ENCODE measurements around the gene NEDD8.
A peak's percentile ranks its signal among the peaks of the same experiment; 100 is the strongest.

NEDD8 gene

DNA sequence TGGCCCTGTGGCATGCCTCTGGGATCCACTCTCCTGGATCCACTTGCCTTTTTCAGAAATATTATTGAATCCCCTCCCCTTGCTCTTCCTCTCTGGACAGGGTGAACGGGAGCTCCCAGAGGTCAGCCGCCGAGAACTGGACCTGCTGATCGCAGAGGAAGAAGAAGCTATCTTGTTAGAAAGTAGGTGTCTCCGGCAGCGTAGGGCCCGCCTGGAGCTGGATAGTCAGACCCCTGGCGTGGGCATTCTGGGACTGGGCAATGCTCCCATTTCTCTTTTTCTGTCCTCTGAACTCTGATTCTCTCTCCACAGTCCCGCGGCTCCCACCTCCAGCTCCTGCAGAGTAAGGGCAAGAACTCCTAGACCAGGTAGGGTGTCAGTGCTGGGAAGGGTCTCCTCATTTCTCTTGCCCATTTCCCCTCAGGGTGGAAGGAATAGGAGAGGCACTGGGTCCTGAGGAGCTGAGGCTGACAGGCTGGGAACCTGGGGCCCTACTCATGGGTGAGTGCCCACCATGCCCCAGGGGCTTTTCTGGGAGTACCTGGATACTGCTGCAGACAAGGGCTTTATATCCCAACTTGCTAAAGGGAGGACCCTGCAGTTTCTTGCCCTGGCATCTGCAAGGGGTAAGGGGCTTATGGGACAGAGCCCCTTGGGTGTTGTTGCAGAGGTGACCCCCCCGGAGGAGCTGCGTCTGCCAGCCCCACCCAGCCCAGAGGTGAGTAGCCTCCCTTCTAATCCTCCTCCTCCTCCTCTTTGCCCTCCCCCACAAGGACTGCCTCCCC, 54.9 kb downstream of the NEDD8 start:
- DNase-seq = no peak

DNA sequence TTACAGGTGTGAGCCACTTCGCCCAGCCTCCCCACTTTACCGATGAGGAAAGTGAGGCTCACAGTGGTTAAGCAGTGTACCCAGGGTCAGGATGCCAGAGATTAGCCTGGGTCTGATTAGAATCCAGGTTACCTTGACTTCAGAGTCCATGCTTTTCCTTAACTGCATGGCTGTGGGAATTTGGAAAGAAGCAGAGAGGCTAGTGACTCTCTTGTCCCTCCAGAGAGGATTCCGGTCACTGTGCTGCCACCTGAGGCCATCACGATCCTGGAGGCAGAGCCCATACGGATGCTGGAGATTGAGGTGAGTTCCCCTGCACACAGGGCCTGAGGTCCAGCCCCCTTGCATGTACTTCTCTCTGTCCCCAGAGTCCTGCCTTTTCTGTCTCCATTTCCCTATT, 55.6 kb downstream of the NEDD8 start:
- no peak for DNase-seq

DNA sequence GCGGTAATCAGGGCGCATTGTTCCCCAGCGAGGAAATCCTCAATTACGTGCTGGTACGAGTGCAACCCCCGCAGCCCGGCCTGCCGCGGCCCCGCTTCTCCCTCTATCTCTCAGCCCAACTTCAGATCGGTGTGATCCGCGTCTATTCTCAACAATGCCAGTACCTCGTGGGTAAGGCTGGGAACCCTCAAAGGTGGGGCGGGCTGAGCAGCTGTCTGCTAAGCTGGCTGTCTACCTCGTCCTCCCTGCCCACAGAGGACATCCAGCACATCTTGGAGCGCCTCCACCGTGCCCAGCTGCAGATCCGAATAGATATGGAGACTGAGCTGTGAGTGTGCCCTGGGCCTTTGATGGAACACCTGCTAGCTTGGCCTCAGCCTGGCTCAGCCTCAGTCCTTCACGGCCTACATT, 59.3 kb downstream of the NEDD8 start:
- DNase-seq = no peak

DNA sequence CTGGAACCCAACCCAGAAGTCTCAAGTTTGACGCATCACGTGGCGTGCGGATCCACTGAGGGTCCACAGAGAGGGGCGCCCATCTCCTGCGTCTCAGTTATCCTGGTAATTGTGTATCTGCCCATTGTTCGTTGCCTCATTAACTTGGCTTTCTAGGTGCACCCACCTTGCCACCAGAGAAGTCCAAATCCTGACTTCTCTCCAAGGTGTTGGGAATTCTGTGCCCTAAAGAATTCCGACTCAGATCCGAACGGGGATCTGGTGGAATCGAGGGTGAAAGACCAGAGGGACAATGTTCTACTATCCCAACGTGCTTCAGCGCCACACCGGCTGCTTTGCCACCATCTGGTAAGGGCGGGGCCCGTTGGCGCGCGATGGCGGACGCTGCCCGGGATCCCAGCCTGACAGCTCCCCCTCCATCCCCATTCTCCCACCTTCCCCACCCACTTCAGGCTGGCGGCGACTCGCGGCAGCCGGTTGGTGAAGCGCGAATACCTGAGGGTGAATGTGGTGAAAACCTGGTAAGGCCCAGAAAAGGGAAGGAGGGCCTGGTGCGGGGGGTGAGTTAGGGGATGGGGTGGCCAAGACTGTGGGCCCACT, 59.8 kb downstream of the NEDD8 start:
- no peak for DNase-seq

DNA sequence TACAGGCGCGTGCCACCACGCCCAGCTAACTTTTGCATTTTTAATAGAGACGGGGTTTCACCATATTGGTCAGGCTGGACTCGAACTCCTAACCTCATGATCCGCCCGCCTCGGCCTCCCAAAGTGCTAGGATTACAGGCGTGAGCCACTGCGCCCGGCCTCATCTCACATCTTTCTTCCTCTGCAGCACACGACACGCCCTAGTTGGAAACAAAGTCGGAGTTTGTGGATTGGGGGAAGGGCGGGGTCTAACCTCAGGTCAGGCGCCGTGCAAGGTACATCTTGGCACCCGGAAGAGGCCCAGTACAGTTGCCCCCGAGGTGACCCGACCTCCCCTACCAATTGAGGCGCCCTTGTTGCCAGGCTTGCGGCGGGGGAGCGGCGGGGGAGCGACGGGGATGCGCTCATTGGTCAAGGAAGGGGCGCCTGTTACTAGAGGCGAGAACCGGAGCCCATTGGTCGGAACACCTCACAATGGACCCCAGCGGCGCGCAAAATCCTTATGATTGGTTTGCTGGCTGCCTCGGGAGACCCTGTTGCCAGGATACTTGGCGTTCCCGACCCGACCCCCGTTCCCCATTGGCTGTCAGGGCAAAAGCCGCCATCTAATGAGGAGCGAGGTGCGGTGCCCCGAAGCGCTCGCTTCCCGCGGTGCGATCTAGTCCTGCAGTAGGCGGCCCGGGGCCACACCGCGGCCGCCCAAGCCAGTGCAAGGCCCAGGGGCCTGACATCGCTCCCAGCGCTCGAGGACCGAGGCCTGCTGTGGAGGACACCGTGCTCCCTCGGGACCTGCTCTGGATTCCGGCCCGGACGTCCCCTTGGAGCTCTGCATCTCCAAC, 60.5 kb downstream of the NEDD8 start, which contains the start of gene REC8:
REC8 (plus strand) TSS at position 659 of the 839 bp plus-strand sequence. CDS start 473 bp downstream, outside the sequence.
- DNase-seq = peak; percentile 44 to 46

DNA sequence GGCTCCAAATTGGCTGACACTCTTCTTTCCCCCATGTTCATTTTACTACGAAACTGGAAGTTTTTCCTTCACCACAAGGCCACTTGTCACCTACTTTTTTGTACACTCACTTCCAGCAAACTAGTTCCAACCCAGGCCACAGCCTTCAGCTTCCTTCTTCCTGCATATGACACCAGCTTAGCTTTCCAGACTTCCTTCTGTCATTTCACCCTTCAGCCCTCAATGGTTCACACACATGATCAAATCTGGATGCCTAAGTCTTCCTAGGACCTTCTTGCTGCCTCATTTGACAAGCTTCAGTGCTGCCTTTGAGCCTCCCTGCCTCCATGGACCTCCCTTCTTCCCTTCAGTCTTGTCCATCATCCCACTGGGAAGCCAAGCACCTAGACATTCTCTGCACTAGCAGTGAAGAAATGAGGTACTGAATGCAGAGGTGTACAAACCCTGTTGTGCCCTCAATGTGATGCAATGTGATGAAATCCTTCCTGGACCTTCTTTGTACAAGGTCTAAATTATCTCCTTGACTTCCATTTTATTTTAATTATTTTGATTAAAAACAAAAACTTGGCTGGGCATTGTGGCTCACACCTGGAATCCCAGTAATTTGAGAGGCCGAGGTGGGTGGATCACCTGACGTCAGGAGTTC, 64.6 kb downstream of the NEDD8 start:
- no peak for DNase-seq
